ENCODE results near the gene ZNF605.
"Not testable (repeated sequence)": the region's sequence is repeated elsewhere in the genome, so short reads cannot be mapped to it uniquely, and the experiment has no call there.

Gene ZNF605

GRCh38 chr12:132948146-132949066 is 7.7 kb downstream of the ZNF605 start:
- H3K4me3 ChIP-seq (ENCODE audit: low read depth, low read length), result no peak overlapping the region
- no peak for DNase-seq (ENCODE audit: low read depth)
- TF ChIP-seq CTCF (IDR thresholded peaks at IDR 0.05; ENCODE audit: control insufficient read depth, extremely low read depth, insufficient read depth), result no peak

- DNase-seq (ENCODE audit: low read depth), result no peak
- TF ChIP-seq CTCF (IDR thresholded peaks at IDR 0.05; ENCODE audit: control insufficient read depth, extremely low read depth, insufficient read depth), result no peak
- no peak overlapping the region for H3K4me3 ChIP-seq (ENCODE audit: low read depth, low read length)
Measured at GRCh38 chr12:132946246-132946820, 9.8 kb downstream of the ZNF605 start.

- DNase-seq (ENCODE audit: low read depth), result no peak
- no peak for TF ChIP-seq CTCF (IDR thresholded peaks at IDR 0.05; ENCODE audit: control insufficient read depth, extremely low read depth, insufficient read depth)
- H3K4me3 ChIP-seq (ENCODE audit: low read depth, low read length), result no peak overlapping the region
Measured at GRCh38 chr12:132945806-132946205, 10.3 kb downstream of the ZNF605 start.

- TF ChIP-seq CTCF (IDR thresholded peaks at IDR 0.05; ENCODE audit: control insufficient read depth, extremely low read depth, insufficient read depth), result no peak
- no peak overlapping the region for H3K4me3 ChIP-seq (ENCODE audit: low read depth, low read length)
- DNase-seq (ENCODE audit: low read depth), result no peak
Measured at GRCh38 chr12:132942611-132943010, 13.5 kb downstream of the ZNF605 start.

DNA sequence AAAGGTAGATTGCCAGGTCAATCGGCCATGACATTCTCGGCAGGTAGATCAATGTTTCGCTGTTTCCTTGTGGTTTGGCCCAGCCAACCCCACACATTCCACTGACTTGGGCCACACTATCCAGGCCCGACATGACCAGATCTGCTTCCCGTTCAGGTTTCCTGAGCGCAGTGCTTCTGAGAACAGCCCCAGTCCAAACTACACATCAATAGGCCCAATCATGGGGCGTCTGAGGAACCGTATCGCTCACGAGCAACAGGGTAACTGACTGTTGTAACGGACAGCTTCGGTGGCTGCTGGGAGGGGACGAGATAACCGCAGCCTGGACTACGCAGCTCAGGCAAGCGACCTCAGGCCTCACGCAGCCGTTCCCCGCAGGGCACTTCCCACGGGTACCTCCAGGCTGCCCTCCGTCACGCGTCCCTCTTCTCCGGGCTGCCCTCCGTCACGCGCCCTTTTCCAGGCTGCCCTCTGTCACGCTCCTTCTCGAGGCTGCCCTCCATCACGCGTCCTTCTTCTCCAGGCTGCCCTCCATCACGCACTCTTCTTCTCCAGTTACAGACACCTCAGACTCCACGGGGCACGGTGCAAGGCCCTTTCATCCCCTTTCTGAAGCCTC is 14.7 kb downstream of the ZNF605 start:
- DNase-seq (ENCODE audit: low read depth), result no peak
- no peak overlapping the region for H3K4me3 ChIP-seq (ENCODE audit: low read depth, low read length)
- no peak for TF ChIP-seq CTCF (IDR thresholded peaks at IDR 0.05; ENCODE audit: control insufficient read depth, extremely low read depth, insufficient read depth)

GRCh38 chr12:132940071-132940719 is 15.9 kb downstream of the ZNF605 start:
- no peak overlapping the region for H3K4me3 ChIP-seq (ENCODE audit: low read depth, low read length)
- no peak for TF ChIP-seq CTCF (IDR thresholded peaks at IDR 0.05; ENCODE audit: control insufficient read depth, extremely low read depth, insufficient read depth)
- no peak for DNase-seq (ENCODE audit: low read depth)

DNA sequence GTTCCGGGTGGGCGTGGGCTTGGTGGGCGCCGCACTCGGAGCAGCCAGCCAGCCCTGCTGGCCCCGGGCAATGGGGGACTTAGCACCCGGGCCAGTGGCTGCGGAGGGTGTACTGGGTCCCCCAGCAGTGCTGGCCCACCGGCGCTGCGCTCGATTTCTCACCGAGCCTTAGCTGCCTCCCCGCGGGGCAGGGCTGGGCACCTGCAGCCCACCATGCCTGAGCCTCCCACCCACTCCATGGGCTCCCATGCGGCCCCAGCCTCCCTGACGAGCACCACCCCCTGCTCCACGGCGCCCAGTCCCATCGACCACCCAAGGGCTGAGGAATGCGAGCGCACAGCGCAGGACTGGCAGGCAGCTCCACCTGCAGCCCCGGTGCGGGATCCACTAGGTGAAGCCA is 17.3 kb downstream of the ZNF605 start:
- DNase-seq (ENCODE audit: low read depth); H3K4me3 ChIP-seq (ENCODE audit: low read depth, low read length): not testable (repeated sequence)
